HepG2 (cell line): ENCODE data around the gene CPAMD8. TPM values are rescaled to one million over a fixed set of nuclear protein-coding genes. Genes with fewer than 3 reads are reported as not detected.

Source experiments
- ATAC-seq: fragments of 200-7000 bp; cut with Tn5 transposase; 3 replicates; pipeline ENCODE4 v1.9.1; 2020; ENCODE audit warnings: mild to moderate bottlenecking, moderate library complexity
- BruUV-seq: library from RNA; stranded (reverse); fragments of 400-500 nt; replicated peaks from 2 replicates; lab custom pipeline; 2021; lab: Mats Ljungman, UMichigan
- CTCF ChIA-PET: fragments of 300-600 bp; formaldehyde crosslinking; extraction: SDS; loops from one replicate; lab custom pipeline; 2021; ENCODE audit warnings: low total read pairs, inconsistent platforms, low intra/inter-chr PET ratio; lab: Yijun Ruan, JAX
- POLR2A ChIA-PET: fragments of 350-600 bp; sonication (Branson Sonifier 250); formaldehyde crosslinking; loops from one replicate; lab custom pipeline; 2020; ENCODE audit warnings: antibody characterized with exemption, inconsistent platforms; lab: Yijun Ruan, JAX
- DNase-seq: peaks from one replicate; pipeline ENCODE4 v3.0.0-alpha.2; 2015; ENCODE audit warnings: low spot score
- FAIRE-seq: peaks from 3 replicates; lab custom pipeline; 2011; peaks lifted over from hg19 to GRCh38; lab: Jason Lieb, UNC
- H2AFZ ChIP-seq: one replicate; pipeline ENCODE4 v1.6.1; 2011; ENCODE audit warnings: low read length, inconsistent platforms
- H3K27ac ChIP-seq: fragments of 300-600 bp; 3 replicates; pipeline ENCODE4 v1.8.0; 2011; ENCODE audit warnings: mixed run types, mild to moderate bottlenecking, mixed read lengths, low read length, inconsistent platforms; ENCODE audit not compliant: insufficient read depth; ENCODE audit errors: extremely low read length
- H3K27me3 ChIP-seq, 2 experiments: fragments of 200-600 bp in 1 of 2; 2 replicates in 1 of 2; 3 replicates in 1 of 2; pipeline versions ENCODE4 v1.6.0 to v1.8.0; 2011; ENCODE audit warnings: low read length in 2 of 2, mild to moderate bottlenecking in 2 of 2, moderate library complexity in 2 of 2, inconsistent platforms in 1 of 2; ENCODE audit not compliant: insufficient read depth in 2 of 2, control insufficient read depth in 1 of 2
- H3K36me3 ChIP-seq, 2 experiments: fragments of 200-600 bp in 1 of 2; replicated peaks in 1 of 2; 2 replicates in 1 of 2; 3 replicates in 1 of 2; pipeline versions ENCODE4 v1.5.1 to v1.8.0; 2011; ENCODE audit warnings: low read length in 2 of 2, inconsistent platforms in 1 of 2; ENCODE audit not compliant: insufficient read depth in 2 of 2, control insufficient read depth in 1 of 2
- H3K4me1 ChIP-seq: 2 replicates; pipeline ENCODE4 v1.5.1; 2012; ENCODE audit warnings: low read length, inconsistent platforms; ENCODE audit not compliant: insufficient read depth
- H3K4me2 ChIP-seq: 2 replicates; pipeline ENCODE4 v1.6.0; 2011; ENCODE audit warnings: low read depth, low read length, inconsistent platforms
- H3K4me3 ChIP-seq, 3 experiments: fragments of 200-600 bp in 1 of 3; sonication (generic), shearing (Covaris generic) in 1 of 3; replicated peaks in 1 of 3; 2 replicates each; pipeline ENCODE4 v1.5.1; 2011 to 2016; ENCODE audit warnings: low read length in 3 of 3, inconsistent platforms in 2 of 3, low read depth in 2 of 3, mild to moderate bottlenecking in 2 of 3, control low read depth in 1 of 3, mixed read lengths in 1 of 3; ENCODE audit not compliant: insufficient read depth in 1 of 3
- H3K79me2 ChIP-seq: one replicate; pipeline ENCODE4 v1.6.1; 2011; ENCODE audit warnings: low read length, inconsistent platforms; ENCODE audit not compliant: insufficient read depth
- H3K9ac ChIP-seq: 2 replicates; pipeline ENCODE4 v1.6.0; 2011; ENCODE audit warnings: mild to moderate bottlenecking, low read depth, low read length, inconsistent platforms; ENCODE audit not compliant: insufficient read depth
- H3K9me3 ChIP-seq: 2 replicates; pipeline ENCODE4 v1.5.1; 2012; ENCODE audit warnings: mild to moderate bottlenecking, low read length
- H4K20me1 ChIP-seq: 2 replicates; pipeline ENCODE4 v1.6.0; 2011; ENCODE audit warnings: inconsistent platforms, mild to moderate bottlenecking, low read length, moderate library complexity; ENCODE audit not compliant: insufficient read depth
- GTF2F1 ChIP-seq: fragments of 150-350 bp; IDR thresholded peaks from 2 replicates; pipeline ENCODE4 v1.6.1; 2014; ENCODE audit warnings: low read length
- KLF6 ChIP-seq: IDR thresholded peaks from 2 replicates; pipeline ENCODE4 v1.8.0; 2016; ENCODE audit warnings: missing biosample characterization, missing genetic modification reagents
- RFX1 ChIP-seq: fragments of 450-650 bp; IDR thresholded peaks from 2 replicates; pipeline ENCODE4 v1.6.1; 2017
- SETDB1 ChIP-seq: sonication (generic); formaldehyde crosslinking; IDR thresholded peaks from 2 replicates; pipeline ENCODE4 v1.5.1; 2020; ENCODE audit warnings: missing genetic modification reagents, mild to moderate bottlenecking, borderline replicate concordance
- SRF ChIP-seq: IDR thresholded peaks from 2 replicates; pipeline ENCODE4 v1.6.1; 2011; ENCODE audit warnings: mild to moderate bottlenecking, low read depth, low read length, moderate library complexity
- SRSF4 ChIP-seq: fragments of 200-400 bp; formaldehyde crosslinking; IDR thresholded peaks from one replicate; pipeline ENCODE4 v1.6.1; 2018; ENCODE audit warnings: mild to moderate bottlenecking, low read depth, low read length, moderate library complexity; ENCODE audit not compliant: poor library complexity, severe bottlenecking
- ZNF33B ChIP-seq: sonication (generic); formaldehyde crosslinking; IDR thresholded peaks from 2 replicates; pipeline ENCODE4 v1.5.1; 2020; ENCODE audit warnings: mild to moderate bottlenecking, missing genetic modification reagents
- WGBS: methylation state at CpG from one replicate; pipeline ENCODE4 v1.1.6; 2017; ENCODE audit warnings: low lambda C conversion rate; 5-methylcytosine and 5-hydroxymethylcytosine counted together
- in situ Hi-C: cut with HindIII; loops from 2 replicates; pipeline ENCODE4 v1.10.0; 2017; ENCODE audit warnings: low pct_unique_long_range_greater_than_20kb; ENCODE audit not compliant: extremely low pct_ligation_motif_present
- intact Hi-C: fragments of 100-400 bp; cut with micrococcal nuclease; formaldehyde crosslinking; loops from one replicate; pipeline ENCODE4 v1.10.0; 2022; ENCODE audit not compliant: unreplicated experiment
- polyA plus RNA-seq, 8 experiments: library from polyadenylated mRNA; depleted of rRNA in 3 of 8; stranded (reverse) in 7 of 8; unstranded in 1 of 8; fragments of >200 nt; fragmentation: Illumina TruSeq in 4 of 8; extraction: Trizol in 4 of 8; gene quantifications; 2 replicates each; pipeline versions ENCODE4 v1.2.1 to v1.2.3, GENCODE V29; 2011 to 2016; ENCODE audit warnings: low read depth in 4 of 8, missing spikeins in 1 of 8, mixed read lengths in 1 of 8; ENCODE audit not compliant: insufficient read depth in 1 of 8
- total RNA-seq, 5 experiments: library from RNA; depleted of rRNA; stranded (reverse); fragments of >200 nt; fragmentation: Illumina TruSeq; extraction: Trizol; gene quantifications; 2 replicates each; pipeline ENCODE4 v1.2.3, GENCODE V29; 2016; ENCODE audit warnings: low read depth in 1 of 5
- TF ChIP-seq, protein P1 (sequence below): sonication (generic); formaldehyde crosslinking; IDR thresholded peaks from 2 replicates; pipeline ENCODE4 v1.4.0; 2020; ENCODE audit warnings: missing genetic modification reagents
- TF ChIP-seq, protein P2 (sequence below): sonication (generic); formaldehyde crosslinking; IDR thresholded peaks from 2 replicates; pipeline ENCODE4 v1.5.0; 2020; ENCODE audit warnings: missing genetic modification reagents, mild to moderate bottlenecking, borderline replicate concordance
- TF ChIP-seq, protein P3 (sequence below): sonication (generic); IDR thresholded peaks from 2 replicates; pipeline ENCODE4 v1.6.1; 2016; ENCODE audit warnings: low read depth, borderline replicate concordance
- TF ChIP-seq, protein P4 (sequence below): IDR thresholded peaks from 2 replicates; pipeline ENCODE4 v1.6.1; 2012; ENCODE audit warnings: low read length, improper control_type of control experiment
- TF ChIP-seq, protein P5 (sequence below): sonication (generic); formaldehyde crosslinking; IDR thresholded peaks from 2 replicates; pipeline ENCODE4 v1.4.0; 2020; ENCODE audit warnings: missing genetic modification reagents

Gene CPAMD8
- total and polyA plus RNA-seq, 2 of the 13 experiments (the other 11 are each of a cell fraction or from before 2014, with no cell fraction given): 0.29 to 0.34 TPM

DNA sequence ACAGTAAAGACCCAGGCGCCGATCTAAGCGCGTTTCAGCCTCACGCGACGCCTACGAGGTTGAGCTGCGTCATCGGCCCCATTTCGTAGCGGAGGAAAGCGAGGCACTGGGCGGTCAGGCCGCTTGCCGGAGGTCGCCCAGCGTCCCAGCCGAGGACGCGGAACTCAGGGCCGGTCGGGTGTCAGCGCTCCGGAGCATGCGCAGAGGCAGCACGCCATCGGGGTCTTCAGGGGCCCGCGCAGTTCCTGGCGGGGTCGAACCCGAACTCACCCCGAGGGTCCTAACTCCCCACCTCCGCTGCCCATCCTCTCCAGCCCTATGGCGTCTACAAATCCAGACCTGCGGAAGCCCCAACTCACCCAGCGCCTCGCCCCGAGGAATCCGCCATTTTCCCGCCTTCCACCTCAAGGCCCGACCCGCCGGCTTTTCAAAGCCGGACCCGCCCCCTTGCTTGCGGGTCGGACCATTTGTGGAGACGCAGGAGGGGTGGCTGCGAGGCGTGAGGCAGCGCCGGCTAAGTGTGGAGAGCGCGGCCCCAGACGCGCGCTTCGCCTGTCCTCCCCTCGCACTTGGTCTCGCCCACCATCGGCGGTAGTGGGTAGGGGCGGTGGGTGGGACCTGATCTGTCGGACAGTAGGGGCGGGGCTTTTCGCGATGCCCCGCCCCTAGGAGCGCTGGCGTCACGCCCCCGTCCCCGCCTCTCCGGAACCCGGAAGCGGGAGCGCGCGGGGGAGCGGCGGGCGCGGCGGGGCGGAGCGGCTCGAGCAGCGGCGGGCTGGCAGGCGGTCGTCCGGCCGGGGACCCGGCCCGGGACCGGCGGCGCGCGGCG lies 48.6 kb upstream of the CPAMD8 start, which contains the start of the genes HAUS8 and MYO9B:
TSS of gene HAUS8 (minus strand) at position 418 of the 829 bp plus-strand sequence. CDS start at position 388, 30 bp downstream.
TSS of gene MYO9B (plus strand) at position 743 of the 829 bp plus-strand sequence. CDS start 25,941 bp downstream, outside the sequence.
- Histone ChIP-seq H3K9me3 (no peaks in the 10 kb centered on the region), H3K9ac (peak within 1 kb of the TSS; percentile 84), H3K4me3 (peak within 1 kb of the TSS; percentile 79 to 98 (median 90)), H3K4me1 (peaks cover 66% of the 10 kb centered on the region), H3K4me2 (peak within 1 kb of the TSS; percentile 99), H2AFZ (peak within 1 kb of the TSS; percentile 79), H3K27ac (peak within 1 kb of the TSS; percentile 75), H4K20me1 (no peaks in the 10 kb centered on the region), H3K36me3 (peaks cover 3 to 18% of the 10 kb centered on the region in 2 experiments; a peak in 2 of 5 replicates), H3K27me3 (no peaks in the 10 kb centered on the region; a peak in 1 of 5 replicates), H3K79me2 (peaks cover 55% of the 10 kb centered on the region)
- ATAC-seq (peak; percentile 77), DNase-seq (peak; percentile 96), FAIRE-seq (peak; percentile 81)
- WGBS: 0% methylated on average over 20 of the region's 103 CpGs
- intact Hi-C loops: loop anchor here (5.0 kb wide), 1 partner anchor 62 kb away; no protein-coding TSS in a partner anchor
- POLR2A ChIA-PET: interaction anchor here (1.0 to 1.5 kb wide), 3 partner anchors 140 to 234 kb away, joined by 3 to 5 read pairs (median 3); partner anchors contain the start of genes DDA1 and USE1
- BruUV-seq: no TSS peak
- CTCF ChIA-PET: no interaction called here
- in situ Hi-C loops: no loop called here
- no peak for TF ChIP-seq SETDB1 (CRISPR knock-in tag)
- TF ChIP-seq, protein P1, sequence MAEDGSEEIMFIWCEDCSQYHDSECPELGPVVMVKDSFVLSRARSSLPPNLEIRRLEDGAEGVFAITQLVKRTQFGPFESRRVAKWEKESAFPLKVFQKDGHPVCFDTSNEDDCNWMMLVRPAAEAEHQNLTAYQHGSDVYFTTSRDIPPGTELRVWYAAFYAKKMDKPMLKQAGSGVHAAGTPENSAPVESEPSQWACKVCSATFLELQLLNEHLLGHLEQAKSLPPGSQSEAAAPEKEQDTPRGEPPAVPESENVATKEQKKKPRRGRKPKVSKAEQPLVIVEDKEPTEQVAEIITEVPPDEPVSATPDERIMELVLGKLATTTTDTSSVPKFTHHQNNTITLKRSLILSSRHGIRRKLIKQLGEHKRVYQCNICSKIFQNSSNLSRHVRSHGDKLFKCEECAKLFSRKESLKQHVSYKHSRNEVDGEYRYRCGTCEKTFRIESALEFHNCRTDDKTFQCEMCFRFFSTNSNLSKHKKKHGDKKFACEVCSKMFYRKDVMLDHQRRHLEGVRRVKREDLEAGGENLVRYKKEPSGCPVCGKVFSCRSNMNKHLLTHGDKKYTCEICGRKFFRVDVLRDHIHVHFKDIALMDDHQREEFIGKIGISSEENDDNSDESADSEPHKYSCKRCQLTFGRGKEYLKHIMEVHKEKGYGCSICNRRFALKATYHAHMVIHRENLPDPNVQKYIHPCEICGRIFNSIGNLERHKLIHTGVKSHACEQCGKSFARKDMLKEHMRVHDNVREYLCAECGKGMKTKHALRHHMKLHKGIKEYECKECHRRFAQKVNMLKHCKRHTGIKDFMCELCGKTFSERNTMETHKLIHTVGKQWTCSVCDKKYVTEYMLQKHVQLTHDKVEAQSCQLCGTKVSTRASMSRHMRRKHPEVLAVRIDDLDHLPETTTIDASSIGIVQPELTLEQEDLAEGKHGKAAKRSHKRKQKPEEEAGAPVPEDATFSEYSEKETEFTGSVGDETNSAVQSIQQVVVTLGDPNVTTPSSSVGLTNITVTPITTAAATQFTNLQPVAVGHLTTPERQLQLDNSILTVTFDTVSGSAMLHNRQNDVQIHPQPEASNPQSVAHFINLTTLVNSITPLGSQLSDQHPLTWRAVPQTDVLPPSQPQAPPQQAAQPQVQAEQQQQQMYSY: no peak
- peak; percentile 30 for TF ChIP-seq KLF6
- TF ChIP-seq, protein P2, sequence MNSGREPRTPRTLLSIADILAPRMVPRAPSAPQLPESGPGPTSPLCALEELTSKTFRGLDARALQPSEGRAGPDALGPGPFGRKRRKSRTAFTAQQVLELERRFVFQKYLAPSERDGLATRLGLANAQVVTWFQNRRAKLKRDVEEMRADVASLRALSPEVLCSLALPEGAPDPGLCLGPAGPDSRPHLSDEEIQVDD (CRISPR knock-in tag): no peak
- TF ChIP-seq, protein P3, sequence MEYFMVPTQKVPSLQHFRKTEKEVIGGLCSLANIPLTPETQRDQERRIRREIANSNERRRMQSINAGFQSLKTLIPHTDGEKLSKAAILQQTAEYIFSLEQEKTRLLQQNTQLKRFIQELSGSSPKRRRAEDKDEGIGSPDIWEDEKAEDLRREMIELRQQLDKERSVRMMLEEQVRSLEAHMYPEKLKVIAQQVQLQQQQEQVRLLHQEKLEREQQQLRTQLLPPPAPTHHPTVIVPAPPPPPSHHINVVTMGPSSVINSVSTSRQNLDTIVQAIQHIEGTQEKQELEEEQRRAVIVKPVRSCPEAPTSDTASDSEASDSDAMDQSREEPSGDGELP: peak; percentile 46; the same call in 1 of the 2 replicates
- TF ChIP-seq, protein P4, sequence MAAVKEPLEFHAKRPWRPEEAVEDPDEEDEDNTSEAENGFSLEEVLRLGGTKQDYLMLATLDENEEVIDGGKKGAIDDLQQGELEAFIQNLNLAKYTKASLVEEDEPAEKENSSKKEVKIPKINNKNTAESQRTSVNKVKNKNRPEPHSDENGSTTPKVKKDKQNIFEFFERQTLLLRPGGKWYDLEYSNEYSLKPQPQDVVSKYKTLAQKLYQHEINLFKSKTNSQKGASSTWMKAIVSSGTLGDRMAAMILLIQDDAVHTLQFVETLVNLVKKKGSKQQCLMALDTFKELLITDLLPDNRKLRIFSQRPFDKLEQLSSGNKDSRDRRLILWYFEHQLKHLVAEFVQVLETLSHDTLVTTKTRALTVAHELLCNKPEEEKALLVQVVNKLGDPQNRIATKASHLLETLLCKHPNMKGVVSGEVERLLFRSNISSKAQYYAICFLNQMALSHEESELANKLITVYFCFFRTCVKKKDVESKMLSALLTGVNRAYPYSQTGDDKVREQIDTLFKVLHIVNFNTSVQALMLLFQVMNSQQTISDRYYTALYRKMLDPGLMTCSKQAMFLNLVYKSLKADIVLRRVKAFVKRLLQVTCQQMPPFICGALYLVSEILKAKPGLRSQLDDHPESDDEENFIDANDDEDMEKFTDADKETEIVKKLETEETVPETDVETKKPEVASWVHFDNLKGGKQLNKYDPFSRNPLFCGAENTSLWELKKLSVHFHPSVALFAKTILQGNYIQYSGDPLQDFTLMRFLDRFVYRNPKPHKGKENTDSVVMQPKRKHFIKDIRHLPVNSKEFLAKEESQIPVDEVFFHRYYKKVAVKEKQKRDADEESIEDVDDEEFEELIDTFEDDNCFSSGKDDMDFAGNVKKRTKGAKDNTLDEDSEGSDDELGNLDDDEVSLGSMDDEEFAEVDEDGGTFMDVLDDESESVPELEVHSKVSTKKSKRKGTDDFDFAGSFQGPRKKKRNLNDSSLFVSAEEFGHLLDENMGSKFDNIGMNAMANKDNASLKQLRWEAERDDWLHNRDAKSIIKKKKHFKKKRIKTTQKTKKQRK: no peak
- TF ChIP-seq, protein P5, sequence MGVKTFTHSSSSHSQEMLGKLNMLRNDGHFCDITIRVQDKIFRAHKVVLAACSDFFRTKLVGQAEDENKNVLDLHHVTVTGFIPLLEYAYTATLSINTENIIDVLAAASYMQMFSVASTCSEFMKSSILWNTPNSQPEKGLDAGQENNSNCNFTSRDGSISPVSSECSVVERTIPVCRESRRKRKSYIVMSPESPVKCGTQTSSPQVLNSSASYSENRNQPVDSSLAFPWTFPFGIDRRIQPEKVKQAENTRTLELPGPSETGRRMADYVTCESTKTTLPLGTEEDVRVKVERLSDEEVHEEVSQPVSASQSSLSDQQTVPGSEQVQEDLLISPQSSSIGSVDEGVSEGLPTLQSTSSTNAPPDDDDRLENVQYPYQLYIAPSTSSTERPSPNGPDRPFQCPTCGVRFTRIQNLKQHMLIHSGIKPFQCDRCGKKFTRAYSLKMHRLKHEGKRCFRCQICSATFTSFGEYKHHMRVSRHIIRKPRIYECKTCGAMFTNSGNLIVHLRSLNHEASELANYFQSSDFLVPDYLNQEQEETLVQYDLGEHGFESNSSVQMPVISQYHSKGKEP (CRISPR knock-in tag): no peak
- no peak for TF ChIP-seq GTF2F1
- no peak for TF ChIP-seq ZNF33B (CRISPR knock-in tag)
- TF ChIP-seq SRSF4: no peak
- no peak for TF ChIP-seq RFX1
- no peak for TF ChIP-seq SRF
